SKM-1 treated with dmso at 0.1 percent for 144 hours (cell line): ENCODE data around the gene DDX25.
"Not testable (repeated sequence)": the region's sequence is repeated elsewhere in the genome, so short reads cannot be mapped to it uniquely, and the experiment has no call there.

Experiments used
- DNase-seq: peaks from one replicate; lab custom pipeline; 2025; ENCODE audit not compliant: unreplicated experiment; lab: John Stamatoyannopoulos, UW

Gene DDX25

GRCh38 chr11:125902927-125903710 lies 1.2 kb upstream of the DDX25 start, which contains the start of gene PUS3:
TSS of gene PUS3 (minus strand) at chr11:125903206. CDS start at chr11:125896284, 6,922 bp downstream.
- peak; percentile 77 for DNase-seq

GRCh38 chr11:125904678-125905077 lies 370 bp downstream of the DDX25 start:
- no peak for DNase-seq

- no peak for DNase-seq
Observed at GRCh38 chr11:125910226-125910849, 6.0 kb downstream of the DDX25 start.

GRCh38 chr11:125914601-125915000 lies 10.3 kb downstream of the DDX25 start:
- DNase-seq: not testable (repeated sequence)

- no peak for DNase-seq
Observed at GRCh38 chr11:125916683-125917347, 12.5 kb downstream of the DDX25 start.

GRCh38 chr11:125918140-125918840 lies 14.0 kb downstream of the DDX25 start:
- DNase-seq: no peak

- no peak for DNase-seq
Observed at GRCh38 chr11:125921042-125921441, 16.7 kb downstream of the DDX25 start.

GRCh38 chr11:125922156-125922555 lies 17.8 kb downstream of the DDX25 start:
- DNase-seq: no peak

- peak; percentile 70 for DNase-seq
Observed at GRCh38 chr11:125923012-125923579, 18.8 kb downstream of the DDX25 start.

GRCh38 chr11:125923633-125924032 lies 19.3 kb downstream of the DDX25 start:
- no peak for DNase-seq

- no peak for DNase-seq
Observed at GRCh38 chr11:125924384-125925007, 20.2 kb downstream of the DDX25 start.

- DNase-seq: no peak
Observed at GRCh38 chr11:125925247-125925740, 21.0 kb downstream of the DDX25 start.

GRCh38 chr11:125925804-125926203 lies 21.5 kb downstream of the DDX25 start:
- DNase-seq: no peak

- DNase-seq: no peak
Observed at GRCh38 chr11:125926682-125927081, 22.4 kb downstream of the DDX25 start.

GRCh38 chr11:125929445-125930075 lies 25.3 kb downstream of the DDX25 start:
- peak; percentile 22 for DNase-seq

- DNase-seq: no peak
Observed at GRCh38 chr11:125930076-125930450, 25.8 kb downstream of the DDX25 start.

GRCh38 chr11:125931116-125931515 lies 26.8 kb downstream of the DDX25 start:
- no peak for DNase-seq

GRCh38 chr11:125931668-125932067 lies 27.4 kb downstream of the DDX25 start:
- DNase-seq: no peak

GRCh38 chr11:125932301-125932700 lies 28.0 kb downstream of the DDX25 start:
- DNase-seq: no peak
